ENCODE measurements around the gene ZSCAN29.

Gene ZSCAN29

GRCh38 chr15:43360821-43361220, 10.0 kb downstream of the ZSCAN29 start:
- peaks cover 37% of the 10 kb centered on the region for H3K36me3 ChIP-seq (ENCODE audit: insufficient read depth, low read length)
- no peaks in the 10 kb centered on the region for H3K9me2 ChIP-seq (replicated peaks; ENCODE audit: low read depth, low read length)
- peaks cover 21% of the 10 kb centered on the region for H3K9me3 ChIP-seq (ENCODE audit: insufficient read depth, low read depth, low read length)
- no peaks in the 10 kb centered on the region for H4K20me1 ChIP-seq (ENCODE audit: insufficient read depth, low read length, poor library complexity, severe bottlenecking)
- no peak overlapping the region for H3K4me2 ChIP-seq (ENCODE audit: low read depth, low read length, poor library complexity, severe bottlenecking)
- TF ChIP-seq, protein P1, sequence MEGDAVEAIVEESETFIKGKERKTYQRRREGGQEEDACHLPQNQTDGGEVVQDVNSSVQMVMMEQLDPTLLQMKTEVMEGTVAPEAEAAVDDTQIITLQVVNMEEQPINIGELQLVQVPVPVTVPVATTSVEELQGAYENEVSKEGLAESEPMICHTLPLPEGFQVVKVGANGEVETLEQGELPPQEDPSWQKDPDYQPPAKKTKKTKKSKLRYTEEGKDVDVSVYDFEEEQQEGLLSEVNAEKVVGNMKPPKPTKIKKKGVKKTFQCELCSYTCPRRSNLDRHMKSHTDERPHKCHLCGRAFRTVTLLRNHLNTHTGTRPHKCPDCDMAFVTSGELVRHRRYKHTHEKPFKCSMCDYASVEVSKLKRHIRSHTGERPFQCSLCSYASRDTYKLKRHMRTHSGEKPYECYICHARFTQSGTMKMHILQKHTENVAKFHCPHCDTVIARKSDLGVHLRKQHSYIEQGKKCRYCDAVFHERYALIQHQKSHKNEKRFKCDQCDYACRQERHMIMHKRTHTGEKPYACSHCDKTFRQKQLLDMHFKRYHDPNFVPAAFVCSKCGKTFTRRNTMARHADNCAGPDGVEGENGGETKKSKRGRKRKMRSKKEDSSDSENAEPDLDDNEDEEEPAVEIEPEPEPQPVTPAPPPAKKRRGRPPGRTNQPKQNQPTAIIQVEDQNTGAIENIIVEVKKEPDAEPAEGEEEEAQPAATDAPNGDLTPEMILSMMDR (conservative IDR thresholded peaks at IDR 0.05; ENCODE audit: low read length) = no peak
- no peak for TF ChIP-seq EZH2phosphoT487 (IDR thresholded peaks at IDR 0.05; ENCODE audit: borderline replicate concordance)
- H3K27me3 ChIP-seq (ENCODE audit: insufficient read depth, low read length, poor library complexity, severe bottlenecking) = peaks cover 6% of the 10 kb centered on the region
- H3K9ac ChIP-seq (ENCODE audit: low read depth, low read length, poor library complexity, severe bottlenecking) = no peak overlapping the region
- no peak overlapping the region for H3K4me3 ChIP-seq (ENCODE audit: low read length, poor library complexity, severe bottlenecking)
- H3K4me1 ChIP-seq (ENCODE audit: insufficient read depth, low read length, poor library complexity, severe bottlenecking) = peaks cover 16% of the 10 kb centered on the region
- peaks cover 10% of the 10 kb centered on the region; the same call in 1 of the 2 replicates for H3K79me2 ChIP-seq (ENCODE audit: insufficient read depth, low read length)
- H3F3A ChIP-seq (ENCODE audit: low read depth) = no peaks in the 10 kb centered on the region
- no peak overlapping the region for H2AFZ ChIP-seq (ENCODE audit: low read length)

- H3K9me3 ChIP-seq (ENCODE audit: insufficient read depth, low read depth, low read length) = no peaks in the 10 kb centered on the region
- no peak overlapping the region for H3K4me3 ChIP-seq (ENCODE audit: low read length, poor library complexity, severe bottlenecking)
- TF ChIP-seq, protein P1 (conservative IDR thresholded peaks at IDR 0.05; ENCODE audit: low read length) = no peak
- TF ChIP-seq EZH2phosphoT487 (IDR thresholded peaks at IDR 0.05; ENCODE audit: borderline replicate concordance) = no peak
- H4K20me1 ChIP-seq (ENCODE audit: insufficient read depth, low read length, poor library complexity, severe bottlenecking) = no peaks in the 10 kb centered on the region
- no peak overlapping the region for H3K9ac ChIP-seq (ENCODE audit: low read depth, low read length, poor library complexity, severe bottlenecking)
- no peaks in the 10 kb centered on the region for H3K27me3 ChIP-seq (ENCODE audit: insufficient read depth, low read length, poor library complexity, severe bottlenecking)
- no peaks in the 10 kb centered on the region for H3K4me1 ChIP-seq (ENCODE audit: insufficient read depth, low read length, poor library complexity, severe bottlenecking)
- no peak overlapping the region for H2AFZ ChIP-seq (ENCODE audit: low read length)
- H3K79me2 ChIP-seq (ENCODE audit: insufficient read depth, low read length) = no peaks in the 10 kb centered on the region
- peaks cover 21% of the 10 kb centered on the region; the same call in 1 of the 2 replicates for H3K36me3 ChIP-seq (ENCODE audit: insufficient read depth, low read length)
- H3F3A ChIP-seq (ENCODE audit: low read depth) = no peaks in the 10 kb centered on the region
- no peak overlapping the region for H3K4me2 ChIP-seq (ENCODE audit: low read depth, low read length, poor library complexity, severe bottlenecking)
- no peaks in the 10 kb centered on the region for H3K9me2 ChIP-seq (replicated peaks; ENCODE audit: low read depth, low read length)
Measured at GRCh38 chr15:43352693-43353382, 18.0 kb downstream of the ZSCAN29 start.

DNA sequence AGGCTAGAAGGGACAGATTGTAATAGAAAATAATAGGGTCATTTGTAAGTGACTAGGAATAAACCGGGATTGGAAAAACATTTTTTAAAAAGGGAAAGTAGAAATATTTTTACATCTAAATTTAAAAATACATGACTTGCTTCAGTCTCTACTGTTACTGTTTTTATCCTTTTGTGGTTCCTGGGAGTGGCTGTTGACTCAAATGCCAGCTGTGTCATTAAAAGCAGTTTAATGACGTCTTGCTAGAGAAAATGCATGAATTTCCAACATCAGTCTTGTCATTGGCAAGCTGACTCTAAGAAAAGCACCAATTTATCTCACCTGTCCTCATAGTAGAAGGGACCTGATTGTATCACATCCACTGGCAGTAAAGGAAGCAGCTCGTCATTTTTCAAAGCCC, 23.7 kb downstream of the ZSCAN29 start:
- H3K79me2 ChIP-seq (ENCODE audit: insufficient read depth, low read length) = no peaks in the 10 kb centered on the region
- no peaks in the 10 kb centered on the region for H3K9me2 ChIP-seq (replicated peaks; ENCODE audit: low read depth, low read length)
- H3K9ac ChIP-seq (ENCODE audit: low read depth, low read length, poor library complexity, severe bottlenecking) = no peak overlapping the region
- no peaks in the 10 kb centered on the region for H3K4me1 ChIP-seq (ENCODE audit: insufficient read depth, low read length, poor library complexity, severe bottlenecking)
- H3K36me3 ChIP-seq (ENCODE audit: insufficient read depth, low read length) = peaks cover 20% of the 10 kb centered on the region; the same call in 1 of the 2 replicates
- no peak overlapping the region for H2AFZ ChIP-seq (ENCODE audit: low read length)
- no peaks in the 10 kb centered on the region for H4K20me1 ChIP-seq (ENCODE audit: insufficient read depth, low read length, poor library complexity, severe bottlenecking)
- no peaks in the 10 kb centered on the region for H3F3A ChIP-seq (ENCODE audit: low read depth)
- TF ChIP-seq, protein P1 (conservative IDR thresholded peaks at IDR 0.05; ENCODE audit: low read length) = no peak
- TF ChIP-seq EZH2phosphoT487 (IDR thresholded peaks at IDR 0.05; ENCODE audit: borderline replicate concordance) = no peak
- no peaks in the 10 kb centered on the region for H3K27me3 ChIP-seq (ENCODE audit: insufficient read depth, low read length, poor library complexity, severe bottlenecking)
- no peaks in the 10 kb centered on the region for H3K9me3 ChIP-seq (ENCODE audit: insufficient read depth, low read depth, low read length)
- H3K4me2 ChIP-seq (ENCODE audit: low read depth, low read length, poor library complexity, severe bottlenecking) = no peak overlapping the region
- no peak overlapping the region for H3K4me3 ChIP-seq (ENCODE audit: low read length, poor library complexity, severe bottlenecking)

Measured in Loucy (cell line).